HG02885 (cell line): ENCODE data around the gene CCBE1.

Experiments
- ATAC-seq: cut with Tn5 transposase; IDR thresholded peaks from one replicate; pipeline ENCODE4 v1.9.1; 2021; ENCODE audit warnings: mild to moderate bottlenecking; ENCODE audit not compliant: unreplicated experiment, poor library complexity

CCBE1 gene

DNA sequence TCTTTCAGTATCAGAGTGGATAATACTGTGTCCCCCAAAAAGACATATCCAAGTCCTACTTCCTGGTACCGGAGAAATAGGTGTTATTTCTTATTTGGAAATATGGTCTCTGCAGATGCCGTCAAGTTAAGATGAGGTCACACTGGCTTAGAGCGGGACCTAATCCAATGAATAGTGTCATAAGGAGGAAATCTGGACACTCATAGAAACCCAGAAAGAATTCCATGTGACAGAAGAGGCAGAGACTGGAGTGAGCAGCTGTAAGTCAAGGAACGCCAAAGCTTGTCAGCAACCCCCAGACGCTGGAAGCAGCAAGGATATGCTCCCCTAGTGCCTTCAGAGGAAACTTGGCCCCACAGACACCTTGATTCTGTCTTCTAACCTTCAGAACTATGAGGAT lies 69.8 kb downstream of the CCBE1 start:
- ATAC-seq = no peak

DNA sequence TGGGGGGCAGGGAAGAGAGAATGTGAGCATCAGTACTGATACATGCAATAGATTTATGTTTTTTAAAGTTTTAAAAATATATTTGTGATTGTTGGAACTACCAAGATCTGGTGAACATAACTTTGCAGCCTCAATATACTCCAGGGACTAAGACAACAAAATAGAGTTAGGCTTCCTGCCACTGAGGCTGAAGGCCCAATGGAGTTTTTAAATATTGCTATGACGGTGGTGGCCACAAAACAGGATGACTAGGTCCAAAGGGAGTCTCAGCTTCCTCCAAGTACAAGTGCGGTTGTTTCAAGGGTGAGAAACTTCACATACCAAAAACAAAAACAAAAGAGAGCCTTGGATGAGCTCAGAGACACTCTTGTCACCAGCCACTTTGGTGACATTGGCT lies 72.9 kb downstream of the CCBE1 start:
- no peak for ATAC-seq

DNA sequence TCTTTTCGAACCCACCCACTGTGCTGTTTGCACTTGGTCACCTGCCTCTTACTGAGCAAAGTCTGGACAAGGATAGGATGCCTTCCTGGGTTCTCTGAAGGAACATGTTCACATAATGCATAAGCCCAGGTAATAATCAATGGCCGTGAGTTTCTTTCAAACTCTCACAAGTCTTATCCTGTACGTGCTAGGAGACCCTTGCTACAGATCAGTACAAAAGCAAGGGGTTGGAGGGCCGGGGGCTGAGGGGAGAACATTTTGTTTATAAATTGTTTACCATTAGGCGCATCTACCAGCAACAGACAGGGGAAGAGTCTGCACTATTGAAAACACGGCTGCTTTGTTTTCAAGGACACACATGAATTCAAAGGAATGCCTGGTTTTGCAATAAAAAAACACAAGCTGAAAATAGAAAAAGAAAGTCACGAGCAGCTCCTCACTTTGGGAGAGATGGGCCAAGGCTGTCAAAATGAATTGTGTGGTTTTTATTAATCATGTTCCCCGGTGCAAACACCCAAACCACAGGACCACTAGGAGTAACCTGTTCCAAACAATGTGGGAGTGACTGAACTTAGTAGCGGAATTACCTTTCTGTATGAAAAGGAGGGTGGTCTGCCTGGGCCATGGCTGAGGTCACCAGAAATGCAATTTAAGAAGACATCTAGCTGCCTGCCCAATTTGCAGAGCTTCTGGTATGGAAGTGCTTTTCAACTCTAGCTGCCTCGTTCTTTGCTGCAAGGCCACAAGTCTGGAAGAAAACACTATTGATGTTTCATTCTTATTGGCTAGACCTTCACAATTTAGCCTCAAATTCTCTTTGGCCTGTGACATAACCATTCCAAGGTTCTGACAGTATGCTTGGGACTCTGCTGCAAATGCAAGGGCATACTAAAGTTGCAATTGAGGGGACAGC lies 73.5 kb downstream of the CCBE1 start:
- no peak for ATAC-seq

DNA sequence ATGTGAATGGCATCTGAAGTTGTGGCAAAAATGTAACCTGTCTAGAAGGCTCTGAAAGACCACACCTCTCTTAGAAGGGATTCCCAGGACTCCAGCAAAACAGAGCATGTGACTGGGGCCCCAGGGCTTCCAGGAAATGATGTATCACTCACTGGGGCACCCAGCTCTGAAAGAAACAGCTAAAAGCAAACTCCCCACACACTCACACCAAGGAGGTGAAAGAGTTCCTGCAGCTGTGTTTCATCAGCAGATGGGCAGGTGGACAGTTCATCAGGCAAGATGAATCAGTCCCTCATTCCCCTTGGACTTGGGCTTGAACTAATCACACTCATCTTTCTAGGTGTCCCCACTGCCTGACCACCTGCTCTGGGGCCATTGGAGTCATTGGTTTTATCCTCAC lies 76.2 kb downstream of the CCBE1 start:
- ATAC-seq = no peak

DNA sequence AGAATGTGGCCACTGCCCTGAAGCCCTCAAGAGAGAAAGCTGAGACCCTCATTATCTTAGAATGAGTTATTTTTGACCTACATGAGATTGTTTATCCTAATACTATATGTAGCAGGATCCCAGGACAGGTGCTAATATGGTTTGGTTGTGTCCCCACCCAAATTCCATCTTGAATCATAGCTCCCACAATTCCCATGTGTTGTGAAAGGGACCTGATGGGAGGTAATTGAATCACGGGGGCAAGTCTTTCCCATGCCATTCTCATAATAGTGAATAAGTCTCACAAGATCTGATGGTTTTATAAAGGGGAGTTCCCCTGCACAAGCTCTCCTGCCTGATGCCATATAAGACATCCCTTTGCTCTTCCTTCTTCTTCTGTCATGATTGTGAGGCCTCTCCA lies 76.8 kb downstream of the CCBE1 start:
- no peak for ATAC-seq

DNA sequence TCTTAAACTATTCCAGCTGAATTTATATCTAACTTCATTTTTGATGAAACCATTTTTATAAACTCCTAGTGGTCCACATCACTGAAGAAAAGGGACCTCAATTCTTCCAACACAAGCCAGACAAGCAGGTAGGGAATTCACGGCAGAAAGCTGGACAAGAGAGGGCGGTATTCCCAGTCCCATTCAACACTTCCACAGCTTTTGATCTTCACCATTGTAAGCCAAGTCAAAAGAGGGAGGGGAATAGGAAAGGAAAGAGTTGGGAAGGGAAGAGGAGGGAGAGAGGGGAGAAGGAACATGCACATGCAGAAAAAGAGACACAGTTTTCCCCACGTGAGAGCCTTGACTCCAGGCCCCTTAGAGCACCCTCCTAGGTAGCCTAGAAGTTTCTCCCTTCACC lies 77.4 kb downstream of the CCBE1 start:
- ATAC-seq = no peak

DNA sequence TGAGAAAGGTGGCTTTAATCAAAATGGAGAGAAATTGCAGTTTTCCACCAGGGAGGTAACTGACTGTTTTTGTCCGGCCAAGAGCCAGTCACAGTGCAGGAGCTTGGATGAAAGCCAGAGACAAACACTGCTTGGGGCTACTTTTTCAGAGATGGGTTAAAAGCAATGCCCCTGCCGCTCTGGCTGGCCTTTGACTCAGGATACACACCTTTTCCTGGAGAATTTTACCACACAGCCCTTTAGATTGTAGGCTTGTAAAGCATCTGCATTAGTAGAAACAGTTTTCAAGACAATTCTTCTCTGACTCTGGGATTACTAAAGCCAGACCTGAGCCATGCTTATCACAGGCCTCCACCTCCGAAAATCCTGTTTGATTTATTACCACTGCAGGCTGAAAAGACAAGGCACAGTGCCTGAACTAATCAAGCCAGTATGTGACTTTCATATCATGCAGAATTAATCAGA lies 79.7 kb downstream of the CCBE1 start:
- ATAC-seq = no peak

DNA sequence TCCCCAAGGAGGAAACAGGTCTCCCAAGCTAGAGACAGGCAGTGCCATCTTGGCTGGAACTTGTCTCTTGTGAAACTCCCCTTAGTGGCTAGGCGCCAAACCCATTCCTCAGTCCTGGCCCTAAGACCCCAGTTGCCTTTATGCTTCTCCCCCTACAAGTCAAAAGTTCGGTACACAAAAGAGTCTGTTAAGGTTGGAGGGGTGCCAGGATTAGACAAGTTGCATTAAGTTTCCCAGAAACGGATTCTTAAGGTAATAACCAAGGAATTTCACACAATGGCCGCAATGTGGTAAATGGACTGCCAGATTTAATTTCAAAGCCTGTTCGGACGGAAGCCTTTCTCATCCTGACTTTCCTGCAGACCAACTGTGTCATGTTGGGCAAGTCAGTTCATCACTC lies 80.7 kb downstream of the CCBE1 start:
- ATAC-seq = no peak

DNA sequence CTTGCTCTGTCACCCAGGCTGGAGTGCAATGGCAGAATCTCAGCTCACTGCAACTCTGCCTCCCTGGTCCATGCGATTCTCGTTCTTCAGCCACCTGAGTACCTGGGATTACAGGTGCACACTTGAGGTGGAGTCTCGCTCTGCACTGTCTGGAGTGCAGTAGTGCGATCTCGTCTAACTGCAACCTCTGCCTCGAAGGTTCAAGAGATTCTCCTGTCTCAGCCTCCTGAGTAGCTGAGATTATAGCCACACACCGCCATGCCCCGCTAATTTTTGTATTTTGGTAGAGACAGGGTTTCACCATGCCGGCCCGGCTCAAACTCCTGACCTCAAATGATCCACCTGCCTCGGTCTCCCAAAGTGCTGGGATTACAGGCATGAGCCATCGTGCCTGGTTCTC lies 83.3 kb downstream of the CCBE1 start:
- no peak for ATAC-seq

DNA sequence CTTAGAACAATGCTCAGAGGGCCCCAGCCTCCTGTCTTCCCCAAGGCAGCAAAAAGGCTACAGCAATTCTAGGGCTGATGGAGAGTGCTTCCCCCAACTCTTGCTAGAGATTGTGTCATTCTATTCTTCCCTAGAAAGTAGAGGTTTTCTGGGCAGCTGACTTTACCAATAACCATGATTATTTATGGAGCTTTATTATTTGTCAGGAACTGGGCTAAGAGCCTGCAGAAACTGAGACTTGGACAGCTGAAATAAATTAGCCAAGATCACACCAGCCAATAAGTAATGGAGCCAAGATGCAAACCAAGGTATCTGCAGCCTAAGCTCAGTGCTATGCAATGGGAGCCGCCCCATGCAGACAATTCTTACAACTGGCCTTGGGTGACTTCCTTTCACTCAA lies 84.8 kb downstream of the CCBE1 start:
- ATAC-seq = no peak

DNA sequence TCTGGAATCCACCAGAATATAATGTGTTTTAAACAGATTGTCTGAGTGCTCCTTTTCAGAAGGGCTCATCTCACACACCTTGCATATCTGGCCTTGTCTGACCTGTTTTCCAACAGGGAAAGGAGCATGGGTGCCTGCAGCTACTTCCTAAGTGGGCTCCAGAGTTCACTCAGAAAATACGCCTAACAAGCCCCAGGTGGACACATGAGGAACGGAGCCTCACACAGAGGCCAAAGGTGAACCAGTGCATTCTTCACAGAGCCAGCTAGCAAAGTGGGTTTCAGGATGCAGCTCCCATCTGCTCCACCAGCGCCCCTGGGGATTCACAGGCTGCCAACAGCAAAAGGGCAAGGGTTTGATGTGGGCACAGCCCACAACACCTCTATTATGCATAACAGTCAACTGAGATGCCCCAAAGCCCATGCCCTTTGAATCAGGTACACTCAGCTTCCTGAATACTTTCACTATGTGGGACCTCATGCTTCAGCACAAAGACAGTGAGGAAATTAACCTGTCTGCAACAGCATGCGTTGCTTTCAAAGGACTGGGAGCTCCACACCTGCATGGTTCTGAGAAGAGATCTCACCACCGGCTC lies 86.6 kb downstream of the CCBE1 start:
- ATAC-seq = no peak

DNA sequence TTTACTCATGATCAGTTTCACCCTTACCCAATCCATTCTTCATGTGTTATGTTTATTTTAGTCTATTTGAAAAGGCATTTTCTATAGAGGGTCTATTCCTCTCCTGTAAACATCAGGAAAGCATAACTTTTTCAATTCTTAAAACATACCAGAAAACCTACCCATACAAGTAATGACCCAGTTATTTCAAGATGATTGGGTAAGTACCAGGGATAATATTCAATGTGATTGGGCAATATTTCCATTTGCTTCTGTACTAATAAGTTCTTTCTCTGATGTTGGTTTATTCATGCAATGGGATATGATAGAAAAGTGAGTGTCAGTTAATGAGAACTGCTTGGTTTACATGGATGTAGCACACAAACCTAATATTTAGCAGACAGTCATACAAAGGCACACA lies 87.6 kb downstream of the CCBE1 start:
- ATAC-seq = no peak

DNA sequence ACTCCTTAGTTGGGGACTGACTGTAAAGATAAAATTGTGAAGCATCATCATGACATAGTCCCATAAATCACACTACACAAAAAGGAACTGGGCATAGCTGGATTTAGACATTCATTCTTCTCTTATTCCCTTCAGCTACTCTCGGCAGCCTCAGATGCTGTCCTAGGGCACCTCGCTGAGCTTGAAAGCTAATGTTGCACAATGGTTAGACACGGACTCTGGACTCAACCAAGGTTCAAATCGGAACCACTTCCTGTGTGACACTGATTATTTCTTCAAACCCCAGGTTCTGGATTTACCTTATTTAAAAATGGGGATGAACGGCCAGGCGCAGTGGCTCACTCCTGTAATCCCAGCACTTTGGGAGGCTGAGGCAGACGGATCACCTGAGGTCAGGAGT lies 89.8 kb downstream of the CCBE1 start:
- ATAC-seq = no peak

DNA sequence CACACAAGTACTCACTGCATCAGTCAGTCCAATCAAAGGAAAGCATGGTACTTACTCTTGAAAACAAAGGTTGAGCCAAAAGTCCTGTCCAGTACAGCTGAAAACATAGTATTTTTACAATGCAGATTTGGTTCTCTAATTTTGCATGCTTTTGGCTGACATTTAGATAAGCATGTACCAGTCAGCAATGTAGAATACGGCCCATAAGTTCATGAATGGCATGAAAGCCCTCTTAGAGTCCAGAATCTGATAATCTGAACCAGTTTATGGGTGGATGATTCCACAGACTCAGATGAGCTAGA lies 90.2 kb downstream of the CCBE1 start:
- no peak for ATAC-seq

DNA sequence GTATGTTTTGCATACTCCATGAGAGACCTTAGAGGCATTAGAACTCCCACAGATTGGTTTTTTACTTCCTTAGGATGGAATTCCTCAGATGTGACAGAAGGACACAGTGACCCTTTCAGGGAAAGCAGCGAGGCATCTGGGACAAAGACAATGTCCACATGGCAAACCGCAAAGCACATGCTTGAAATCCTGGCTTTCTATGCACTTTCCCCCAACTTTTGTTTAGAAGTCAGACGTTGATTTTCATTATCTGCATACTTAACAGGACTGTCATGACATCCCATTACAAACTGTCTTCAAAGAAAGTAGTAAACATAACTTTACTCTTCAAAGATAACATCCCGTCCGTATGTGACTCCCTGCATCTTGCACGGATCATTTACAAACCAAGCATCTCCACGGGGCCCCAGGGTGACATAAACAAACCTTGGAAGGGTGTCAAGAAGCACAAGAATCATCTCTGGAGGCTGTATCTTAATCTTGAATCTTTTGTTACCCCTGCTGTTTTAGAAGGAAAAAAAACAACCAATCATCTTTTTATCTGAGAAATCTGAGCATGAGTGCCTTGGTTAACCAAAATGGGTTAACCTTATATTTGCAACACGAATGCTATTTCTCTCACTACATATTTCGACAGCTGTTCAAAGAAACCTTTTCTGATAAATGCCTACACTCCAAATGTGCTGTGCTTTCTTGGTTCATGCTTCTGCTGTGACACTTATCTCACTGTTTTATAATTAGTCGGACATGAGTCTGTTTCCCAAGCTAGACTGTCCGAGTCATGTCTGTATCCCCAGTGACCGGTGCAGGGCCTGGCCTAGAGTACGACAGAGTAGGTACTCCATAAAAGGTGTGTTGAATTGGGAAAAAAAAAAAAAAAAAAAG lies 90.8 kb downstream of the CCBE1 start:
- no peak for ATAC-seq

DNA sequence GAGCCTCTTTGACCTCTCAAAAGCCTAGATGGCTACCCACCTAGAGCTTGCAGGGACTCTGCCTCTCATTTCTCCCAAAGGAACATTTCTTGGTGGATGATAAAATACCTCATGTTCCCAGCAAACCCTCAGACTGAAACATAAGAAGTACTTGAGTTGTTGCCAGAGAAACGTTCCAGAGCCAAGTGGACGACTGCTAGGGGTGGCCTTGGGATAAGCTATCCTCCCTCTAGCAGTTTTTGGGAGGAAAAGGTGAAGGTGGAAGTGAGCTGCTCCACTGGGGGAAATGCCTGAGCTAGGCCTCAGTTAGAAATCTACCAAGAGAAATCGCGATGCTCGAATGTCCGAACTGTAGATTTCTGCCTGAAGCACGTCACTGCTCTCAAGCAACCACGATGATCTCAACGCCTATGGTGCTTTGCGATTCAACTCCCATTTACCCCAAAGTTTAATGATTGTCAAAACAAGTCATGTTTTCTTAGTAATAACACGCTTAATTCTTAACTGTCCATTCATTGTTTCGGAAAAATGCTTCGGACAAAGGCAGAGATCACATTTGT lies 91.5 kb downstream of the CCBE1 start:
- no peak for ATAC-seq

DNA sequence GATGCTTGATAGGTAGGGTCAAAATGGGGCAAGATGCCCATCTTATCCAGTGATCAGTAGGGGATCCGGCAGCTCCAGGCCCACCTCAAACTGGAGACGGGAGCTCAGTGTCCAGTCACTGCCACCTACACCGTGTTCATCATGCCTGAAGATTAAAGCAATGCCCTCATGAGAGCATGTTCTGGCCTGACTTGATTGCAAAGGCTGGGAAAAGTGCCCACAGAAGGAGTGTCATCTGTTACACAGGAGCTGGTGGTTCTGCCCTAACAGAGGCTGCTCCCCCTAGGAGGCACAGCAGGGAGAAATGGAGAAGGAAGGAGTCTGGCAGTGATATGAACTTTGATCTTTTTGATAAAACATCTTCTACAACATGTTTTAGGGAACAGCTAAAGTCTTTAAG lies 92.3 kb downstream of the CCBE1 start:
- ATAC-seq = no peak

DNA sequence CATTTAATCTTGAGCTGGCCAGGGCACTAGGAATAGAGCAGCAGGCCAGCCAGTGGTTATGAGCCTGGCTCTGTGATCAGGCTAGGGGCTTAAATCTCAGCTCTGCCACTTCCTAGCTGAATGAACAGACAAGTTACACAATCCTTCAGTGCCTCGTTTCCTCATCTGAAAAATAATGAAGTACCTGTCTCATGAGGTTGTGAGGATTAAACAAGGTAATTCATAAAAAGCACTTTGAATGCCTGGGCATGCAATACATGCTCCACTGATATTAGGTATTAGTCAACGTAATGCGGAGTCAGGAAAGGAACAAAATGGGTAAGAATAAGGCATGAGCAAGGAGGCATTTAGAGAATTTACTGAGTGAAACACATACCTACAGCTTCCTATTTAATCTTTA lies 100.2 kb downstream of the CCBE1 start:
- ATAC-seq = no peak

DNA sequence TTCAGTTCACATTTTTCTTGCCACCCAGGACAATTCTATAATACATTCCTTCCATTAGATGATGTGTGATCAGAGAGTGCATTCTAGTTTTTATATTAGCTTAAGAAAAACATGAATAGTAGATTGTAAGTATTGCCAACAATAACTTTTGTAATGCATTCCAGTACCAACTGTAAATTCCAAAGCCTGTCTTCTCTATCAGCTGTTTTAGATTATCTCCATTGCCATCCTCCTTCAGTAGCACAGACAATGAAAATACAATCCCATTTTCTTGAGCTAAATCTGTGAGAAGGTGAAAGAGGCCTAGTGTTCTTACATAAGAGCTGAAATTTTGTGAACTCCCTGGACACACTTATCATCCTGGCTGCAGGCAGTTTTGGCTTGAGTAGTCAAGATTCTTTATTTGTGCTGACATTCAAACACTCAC lies 103.9 kb downstream of the CCBE1 start:
- ATAC-seq = no peak

DNA sequence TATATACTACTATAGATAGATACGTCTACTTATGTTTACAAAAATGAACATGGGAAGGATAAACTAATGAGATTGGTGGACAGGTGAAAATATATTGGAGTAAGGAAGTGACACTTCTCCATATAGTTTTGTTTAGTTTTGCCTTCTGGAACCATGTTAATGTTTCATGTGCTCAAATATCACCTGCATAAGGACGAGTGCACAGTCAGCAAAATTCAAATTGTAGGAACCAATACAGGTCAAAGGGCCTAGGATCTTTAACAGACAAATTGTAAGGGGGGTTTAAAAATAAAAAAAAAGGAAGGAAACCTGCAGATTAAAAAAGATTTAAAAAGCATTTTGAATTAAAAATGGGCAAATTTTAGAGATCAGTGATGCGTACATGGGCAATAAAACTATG lies 104.6 kb downstream of the CCBE1 start:
- ATAC-seq = no peak

DNA sequence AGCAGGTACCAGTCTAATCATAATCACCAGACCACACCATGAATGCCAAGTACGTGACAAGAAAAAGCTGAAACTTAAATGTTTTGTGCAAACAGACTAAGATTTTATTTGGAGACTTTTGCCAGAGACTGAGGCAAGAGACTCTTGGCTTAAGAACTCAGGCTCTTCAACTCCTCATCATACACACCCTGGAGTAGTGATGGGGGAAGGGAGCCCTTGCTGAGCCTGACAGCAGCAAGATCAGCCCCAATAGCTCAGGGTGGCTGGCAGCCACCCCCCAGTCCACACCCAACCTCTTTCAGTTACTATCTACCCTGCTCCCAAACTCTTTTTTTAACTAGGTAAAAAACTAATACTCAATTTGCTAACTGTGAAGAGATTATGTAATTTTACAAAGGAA lies 114.8 kb downstream of the CCBE1 start:
- no peak for ATAC-seq
